ENCODE measurements around the gene FXYD5. TPM values are rescaled to one million over a fixed set of nuclear protein-coding genes. Genes with fewer than 3 reads are reported as not detected.

The FXYD5 gene, protein sequence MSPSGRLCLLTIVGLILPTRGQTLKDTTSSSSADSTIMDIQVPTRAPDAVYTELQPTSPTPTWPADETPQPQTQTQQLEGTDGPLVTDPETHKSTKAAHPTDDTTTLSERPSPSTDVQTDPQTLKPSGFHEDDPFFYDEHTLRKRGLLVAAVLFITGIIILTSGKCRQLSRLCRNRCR
- 158 and 167 TPM in 2 replicates for total RNA-seq

DNA sequence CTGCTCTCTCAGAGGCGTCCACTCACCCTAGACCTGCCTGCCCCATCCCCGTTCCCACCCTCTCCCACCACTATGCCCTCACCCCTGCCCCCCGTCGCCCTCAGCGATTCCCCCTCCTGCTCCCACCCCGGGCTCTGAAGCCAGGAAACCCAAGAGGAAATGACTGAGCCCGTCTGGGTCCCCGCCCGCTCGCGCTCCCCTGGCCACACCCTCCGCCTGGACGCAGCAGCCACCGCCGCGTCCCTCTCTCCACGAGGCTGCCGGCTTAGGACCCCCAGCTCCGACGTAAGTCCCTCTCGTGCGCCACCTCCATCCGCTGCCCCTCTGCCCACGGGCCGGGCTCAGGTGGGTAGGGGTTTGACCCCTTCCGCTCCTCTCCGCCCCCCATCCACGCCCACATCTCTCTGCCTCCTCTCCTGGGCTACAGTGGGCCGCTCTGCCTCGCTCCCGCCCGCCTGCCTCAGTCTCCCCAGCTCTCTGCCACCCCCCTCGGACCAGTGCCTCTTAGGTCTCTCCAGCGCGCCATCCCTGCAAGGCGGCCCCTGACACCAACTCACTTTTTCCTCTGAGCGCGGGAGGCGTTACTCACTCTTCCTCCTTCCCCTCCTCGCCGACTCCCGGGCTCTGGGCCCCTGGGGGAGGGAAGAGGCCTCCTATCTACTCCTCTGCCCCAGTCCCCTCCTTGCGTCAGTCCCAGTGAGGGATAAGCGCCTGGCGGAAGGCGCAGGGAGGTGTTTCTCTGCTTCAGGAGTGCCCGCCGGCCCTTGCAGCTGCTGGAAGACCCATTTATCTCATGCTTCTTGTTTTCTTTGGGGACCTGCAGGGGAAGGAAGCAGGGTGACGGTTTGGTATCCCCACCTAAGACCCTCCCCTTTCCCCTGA, at the start of gene FXYD5:
Gene FXYD5 (plus strand): TSS at position 211 of the 882 bp plus-strand sequence. CDS start 816 bp downstream, outside the sequence.

DNA sequence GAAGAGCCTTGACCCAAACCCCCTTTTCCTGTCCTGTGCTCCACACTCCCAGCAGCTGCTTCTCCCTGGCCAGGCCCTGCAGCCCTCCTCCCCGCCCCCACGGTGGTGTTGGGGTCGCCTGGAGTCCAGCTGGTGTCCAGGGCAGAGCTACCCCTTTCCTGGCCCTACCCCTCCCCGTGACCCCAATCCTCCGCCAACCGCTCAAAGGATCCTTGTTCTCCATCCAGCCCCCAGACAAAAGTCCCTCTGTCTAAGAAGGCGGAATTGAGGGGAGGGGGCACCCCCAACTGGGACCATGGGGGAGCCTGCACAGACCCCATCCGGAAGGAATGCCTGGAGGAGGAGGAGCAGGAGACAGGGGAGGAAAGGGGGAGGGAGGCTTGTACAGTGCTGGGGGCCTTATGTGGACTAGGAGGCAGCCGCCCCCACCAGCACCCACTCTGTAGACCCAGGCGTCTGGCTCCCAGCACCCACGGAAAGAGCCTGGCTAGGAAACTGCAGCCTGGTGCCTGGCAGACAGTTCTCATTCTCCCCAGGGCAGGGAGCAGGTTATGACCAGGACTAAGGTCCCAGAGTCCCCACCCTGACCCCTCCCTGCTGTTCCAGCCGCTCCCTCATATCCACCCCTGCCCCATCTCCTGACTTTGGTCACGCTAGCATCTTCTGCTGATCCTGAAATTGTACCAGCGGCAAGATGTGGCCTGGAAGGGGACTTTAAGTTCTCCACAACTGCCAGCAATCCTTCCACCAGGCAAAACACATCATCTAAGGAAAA, 39.2 kb upstream of the FXYD5 start, which contains the start of gene FXYD3:
Gene FXYD3 (plus strand): TSS at position 647 of the 775 bp plus-strand sequence. CDS start 3,554 bp downstream, outside the sequence.

DNA sequence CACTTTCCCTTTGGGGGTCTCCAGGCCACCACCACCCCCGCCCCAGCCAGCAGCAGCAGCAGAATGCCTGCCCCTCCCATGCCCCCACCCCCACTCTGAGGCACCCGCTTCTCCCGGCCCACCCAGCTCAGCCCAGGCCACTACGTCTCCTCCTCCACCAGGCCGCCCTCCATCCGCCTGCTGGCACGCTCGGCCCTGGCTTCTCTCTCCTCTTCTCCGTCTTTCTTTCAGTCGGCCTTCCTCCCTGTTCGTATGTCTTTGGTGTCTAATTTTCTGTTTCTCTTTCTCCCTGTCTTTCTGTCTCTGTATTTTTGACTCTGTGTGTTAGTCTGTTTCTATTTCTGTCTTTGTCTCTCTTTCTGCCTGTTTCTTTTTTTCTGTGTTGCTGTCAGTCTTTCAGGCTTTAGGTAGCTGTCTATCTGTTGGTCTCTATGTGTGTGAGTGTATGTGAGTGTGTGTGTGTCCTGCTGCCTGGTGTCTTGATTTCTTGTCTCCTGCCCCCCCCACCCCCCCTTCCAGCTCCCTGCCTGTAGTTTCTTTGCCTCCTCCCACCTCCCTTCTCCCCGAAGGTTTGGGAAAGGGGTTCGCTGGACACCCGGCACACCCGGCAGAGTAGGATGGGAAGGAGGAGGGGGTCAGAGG, 19.8 kb upstream of the FXYD5 start, which contains the start of gene LGI4:
Gene LGI4 (minus strand): TSS at position 459 of the 642 bp plus-strand sequence. CDS start 379 bp downstream, at position 80.

DNA sequence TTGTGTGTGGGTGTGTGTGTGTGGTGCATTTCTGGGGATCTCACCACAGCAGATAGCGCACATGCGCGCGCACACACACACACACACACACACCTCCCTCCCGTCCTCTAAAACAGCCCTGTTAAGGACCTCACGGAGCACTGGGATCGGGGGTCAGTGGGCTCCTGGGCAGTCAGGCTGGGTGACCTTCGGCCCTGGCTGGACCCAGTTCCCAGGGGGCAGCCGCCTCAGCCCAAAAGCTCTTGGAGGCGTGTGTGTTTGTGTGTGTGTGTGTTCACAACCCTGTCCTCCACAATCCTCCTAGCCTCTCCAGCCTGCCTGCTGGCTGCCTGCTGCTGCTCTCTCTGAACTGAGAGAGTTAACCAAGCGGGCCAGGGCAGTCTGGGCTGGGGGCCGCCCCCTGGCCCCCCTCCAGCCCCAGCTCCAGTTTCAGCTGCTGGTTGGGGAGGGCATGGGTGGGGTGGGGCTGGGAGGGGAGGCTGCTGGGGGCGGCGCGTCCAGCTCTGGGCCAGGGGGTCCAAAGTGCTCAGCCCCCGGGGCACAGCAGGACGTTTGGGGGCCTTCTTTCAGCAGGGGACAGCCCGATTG, 16.1 kb upstream of the FXYD5 start, which contains the start of gene FXYD1:
Gene FXYD1 (plus strand): TSS at position 520 of the 588 bp plus-strand sequence. CDS start 1,256 bp downstream, outside the sequence.

DNA sequence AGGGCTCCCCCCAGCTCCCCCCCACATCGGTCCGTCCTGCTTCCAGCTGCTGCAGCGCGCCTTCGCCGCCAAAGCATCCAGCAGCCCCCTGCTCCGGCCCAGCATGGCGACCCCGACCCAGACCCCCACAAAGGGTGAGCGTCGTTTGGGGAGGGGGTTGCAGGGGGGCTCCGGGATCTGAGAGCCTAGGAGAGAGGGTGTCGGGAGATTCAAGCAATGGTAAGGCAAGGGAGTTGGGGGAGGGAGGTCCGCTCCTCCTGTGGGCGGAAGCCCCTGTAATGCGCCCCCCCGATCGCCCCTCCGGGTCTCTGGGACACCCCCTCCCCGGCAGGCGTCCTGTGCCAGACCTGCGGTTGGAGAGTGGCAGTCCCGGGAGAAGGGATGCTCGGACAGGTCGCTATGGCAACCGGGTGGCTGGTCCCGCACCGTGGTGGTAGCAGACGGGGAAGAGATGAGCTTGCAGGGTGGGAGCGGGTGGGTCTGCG, 11.3 kb upstream of the FXYD5 start, which contains the start of gene FXYD7:
Gene FXYD7 (plus strand): TSS at position 25 of the 485 bp plus-strand sequence. CDS start 79 bp downstream, at position 104.

Other genes starting within 250 kb of the FXYD5 start
- 2.0 and 2.3 TPM in 2 replicates for gene ZNF30, start 227.8 kb upstream of the FXYD5 start, total RNA-seq
- gene ZNF792, start 190.5 kb upstream of the FXYD5 start, total RNA-seq, result 1.2 and 2.1 TPM in 2 replicates
- 28.0 and 33.1 TPM in 2 replicates for gene GRAMD1A, start 154.4 kb upstream of the FXYD5 start, total RNA-seq
- gene SCN1B, start 124.3 kb upstream of the FXYD5 start, total RNA-seq, result 7.5 and 11.3 TPM in 2 replicates
- gene HPN, start 113.0 kb upstream of the FXYD5 start, total RNA-seq, result not detected in 2 replicates
- gene FXYD3, start 38.9 kb upstream of the FXYD5 start, total RNA-seq, result not detected in 2 replicates
- gene LGI4, start 19.7 kb upstream of the FXYD5 start, total RNA-seq, result not detected in 2 replicates
- not detected in 2 replicates for gene FXYD1, start 15.9 kb upstream of the FXYD5 start, total RNA-seq
- gene FXYD7, start 11.5 kb upstream of the FXYD5 start, total RNA-seq, result not detected in 2 replicates
- gene FAM187B, start 74.0 kb downstream of the FXYD5 start, total RNA-seq, result not detected in 2 replicates
- 0.86 and 3.4 TPM in 2 replicates for gene LSR, start 94.3 kb downstream of the FXYD5 start, total RNA-seq
- 38.1 and 59.7 TPM in 2 replicates for gene USF2, start 114.2 kb downstream of the FXYD5 start, total RNA-seq
- gene HAMP, start 127.8 kb downstream of the FXYD5 start, total RNA-seq, result not detected in 2 replicates
- gene MAG, start 137.4 kb downstream of the FXYD5 start, total RNA-seq, result not detected in 2 replicates
- 0.71 and 1.4 TPM in 2 replicates for gene CD22, start 174.5 kb downstream of the FXYD5 start, total RNA-seq
- not detected in 2 replicates for gene FFAR1, start 193.2 kb downstream of the FXYD5 start, total RNA-seq
- not detected in 2 replicates for gene FFAR3, start 203.7 kb downstream of the FXYD5 start, total RNA-seq
- gene GPR42, start 216.3 kb downstream of the FXYD5 start, total RNA-seq, result not detected in 2 replicates